Body of pancreas (tissue), 4 donors: ENCODE data around the gene STX3. TPM values are rescaled to one million over a fixed set of nuclear protein-coding genes. Genes with fewer than 3 reads are reported as not detected.
"Not testable (repeated sequence)": the region's sequence is repeated elsewhere in the genome, so short reads cannot be mapped to it uniquely, and the experiment has no call there.

Experiments
- ATAC-seq: fragments of 150-250 bp; one replicate; pipeline ENCODE4 v1.9.1; 2016
- DNase-seq, 4 donors: peaks; one replicate each; pipeline ENCODE4 v3.0.0-alpha.2; 2019
- H3K27ac ChIP-seq, 4 donors: fragments of 200-600 bp; sonication (generic); 1 replicate in 3 of 4; 2 replicates in 1 of 4; pipeline versions ENCODE4 v1.5.1 to v1.6.1; 2016 to 2019; ENCODE audit warnings: mild to moderate bottlenecking in 1 of 4, mixed read lengths in 1 of 4, moderate library complexity in 1 of 4
- H3K27me3 ChIP-seq, 2 donors: fragments of 200-600 bp; sonication (generic); one replicate each; pipeline ENCODE4 v1.6.0; 2016; ENCODE audit warnings: mild to moderate bottlenecking in 1 of 2
- H3K36me3 ChIP-seq, 2 donors: fragments of 200-600 bp; sonication (generic); replicated peaks in 1 of 2; 2 replicates each; pipeline ENCODE4 v1.5.1; 2016; ENCODE audit warnings: low read depth in 2 of 2; ENCODE audit not compliant: insufficient read depth in 1 of 2
- H3K4me1 ChIP-seq: fragments of 200-600 bp; sonication (generic); one replicate; pipeline ENCODE4 v1.6.0; 2016
- H3K4me3 ChIP-seq, 2 donors: fragments of 200-600 bp; sonication (generic); 1 replicate in 1 of 2; 2 replicates in 1 of 2; pipeline ENCODE4 v1.5.1; 2016 to 2019
- H3K9me3 ChIP-seq, 3 donors: fragments of 200-600 bp; sonication (generic); 1 replicate in 2 of 3; 2 replicates in 1 of 3; pipeline ENCODE4 v1.5.1; 2016
- POLR2A ChIP-seq, 3 donors: fragments of 450-650 bp; IDR thresholded peaks; one replicate each; pipeline ENCODE4 v1.6.1; 2016; ENCODE audit warnings: antibody characterized with exemption in 3 of 3, mild to moderate bottlenecking in 2 of 3
- WGBS, 2 donors: methylation state at CpG; one replicate each; pipeline ENCODE4 v1.1.5; 2017; 5-methylcytosine and 5-hydroxymethylcytosine counted together
- intact Hi-C: fragments of 100-400 bp; cut with DNase I; formaldehyde crosslinking; loops from one replicate; pipeline ENCODE4 v1.15.1; 2023
- total RNA-seq, 2 donors: library from RNA; depleted of rRNA; stranded (reverse); fragments of >200 nt; gene quantifications; one replicate each; pipeline ENCODE4 v1.1.0, GENCODE V29; 2016
- TF ChIP-seq, protein P1 (sequence below), 7 experiments: fragments of 450-650 bp in 4 of 7; fragments of 200-600 bp in 3 of 7; sonication (generic) in 3 of 7; IDR thresholded peaks; one replicate each; pipeline ENCODE4 v1.5.1; 2016 to 2019; ENCODE audit warnings: antibody characterized with exemption in 7 of 7

STX3 gene
- total RNA-seq, 2 donors from 2014 or later, result 31.6 to 56.7 TPM

DNA sequence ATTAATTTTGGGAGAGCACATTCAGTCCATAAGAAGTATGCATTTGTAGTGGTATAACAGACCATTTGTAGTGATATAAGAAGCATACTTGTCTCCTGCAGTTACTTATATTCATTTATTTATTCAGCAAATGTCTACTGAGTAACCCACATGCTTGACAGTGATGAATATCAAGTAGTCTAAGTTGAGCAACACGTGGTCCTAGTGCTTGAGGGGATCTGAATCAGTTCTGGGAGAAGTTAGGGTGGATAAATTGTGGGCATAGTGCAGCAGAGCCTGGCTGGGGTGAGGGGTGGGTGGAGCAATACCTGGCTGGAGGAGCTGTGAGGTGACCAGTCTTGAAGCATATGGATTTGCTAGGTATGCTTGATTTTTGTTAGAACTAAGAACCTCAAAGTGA, 24.3 kb downstream of the STX3 start:
- DNase-seq (no peak), ATAC-seq (no peak)
- Histone ChIP-seq H3K9me3 (no peaks in the 10 kb centered on the region), H3K27me3 (no peaks in the 10 kb centered on the region), H3K4me1 (peaks cover 32% of the 10 kb centered on the region), H3K27ac (peak overlapping the region in 2 of 4 donors; percentile 20 to 76), H3K4me3 (no peak overlapping the region), H3K36me3 (peaks cover 0 to 2% of the 10 kb centered on the region in 2 donors)
- WGBS, 2 donors, result 32 to 40% methylated on average over 1 of the region's 1 CpG
- intact Hi-C loops, result no loop called here
- TF ChIP-seq, protein P1, sequence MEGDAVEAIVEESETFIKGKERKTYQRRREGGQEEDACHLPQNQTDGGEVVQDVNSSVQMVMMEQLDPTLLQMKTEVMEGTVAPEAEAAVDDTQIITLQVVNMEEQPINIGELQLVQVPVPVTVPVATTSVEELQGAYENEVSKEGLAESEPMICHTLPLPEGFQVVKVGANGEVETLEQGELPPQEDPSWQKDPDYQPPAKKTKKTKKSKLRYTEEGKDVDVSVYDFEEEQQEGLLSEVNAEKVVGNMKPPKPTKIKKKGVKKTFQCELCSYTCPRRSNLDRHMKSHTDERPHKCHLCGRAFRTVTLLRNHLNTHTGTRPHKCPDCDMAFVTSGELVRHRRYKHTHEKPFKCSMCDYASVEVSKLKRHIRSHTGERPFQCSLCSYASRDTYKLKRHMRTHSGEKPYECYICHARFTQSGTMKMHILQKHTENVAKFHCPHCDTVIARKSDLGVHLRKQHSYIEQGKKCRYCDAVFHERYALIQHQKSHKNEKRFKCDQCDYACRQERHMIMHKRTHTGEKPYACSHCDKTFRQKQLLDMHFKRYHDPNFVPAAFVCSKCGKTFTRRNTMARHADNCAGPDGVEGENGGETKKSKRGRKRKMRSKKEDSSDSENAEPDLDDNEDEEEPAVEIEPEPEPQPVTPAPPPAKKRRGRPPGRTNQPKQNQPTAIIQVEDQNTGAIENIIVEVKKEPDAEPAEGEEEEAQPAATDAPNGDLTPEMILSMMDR (IDR thresholded peaks at IDR 0.05), result no peak
- TF ChIP-seq POLR2A (IDR thresholded peaks at IDR 0.05), result no peak

DNA sequence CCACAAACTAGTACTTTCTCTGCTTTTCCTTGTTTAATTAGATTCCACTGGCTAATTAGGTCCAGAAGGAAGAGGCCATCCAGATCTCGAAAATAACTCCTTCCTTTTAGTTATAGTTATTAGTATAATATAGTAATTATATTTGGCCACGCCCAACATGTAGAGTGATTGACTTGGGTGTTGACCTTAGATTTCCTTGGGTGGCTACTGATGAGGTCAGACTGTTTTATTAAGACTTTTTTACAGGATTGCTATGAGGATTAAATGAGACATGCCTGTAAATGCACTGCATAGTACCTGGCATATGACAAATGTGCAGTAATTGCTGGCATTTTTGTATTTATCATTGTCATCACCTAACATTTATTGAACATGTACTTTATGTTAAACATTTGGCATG, 26.9 kb downstream of the STX3 start:
- Histone ChIP-seq H3K36me3 (no peaks in the 10 kb centered on the region), H3K27ac (no peak overlapping the region), H3K27me3 (no peaks in the 10 kb centered on the region), H3K4me3 (no peak overlapping the region), H3K9me3 (no peaks in the 10 kb centered on the region), H3K4me1 (peaks cover 29% of the 10 kb centered on the region)
- WGBS, 2 donors, result 76 to 96% methylated on average over 2 of the region's 2 CpGs
- intact Hi-C loops, result no loop called here
- no peak for DNase-seq
- no peak for ATAC-seq
- TF ChIP-seq, protein P1 (IDR thresholded peaks at IDR 0.05), result no peak

GRCh38 chr11:59783632-59784090, 28.5 kb downstream of the STX3 start:
- H3K4me3 ChIP-seq, result no peak overlapping the region
- no peak for DNase-seq
- H3K4me1 ChIP-seq, result peaks cover 27% of the 10 kb centered on the region
- no peak overlapping the region for H3K27ac ChIP-seq
- H3K36me3 ChIP-seq, result peaks cover 0 to 2% of the 10 kb centered on the region in 2 donors
- intact Hi-C loops, result no loop called here
- 83 to 89% methylated on average over 4 of the region's 4 CpGs for WGBS, 2 donors
- no peak for ATAC-seq
- H3K27me3 ChIP-seq, result no peaks in the 10 kb centered on the region
- no peak for TF ChIP-seq POLR2A (IDR thresholded peaks at IDR 0.05)
- H3K9me3 ChIP-seq, result no peaks in the 10 kb centered on the region

- H3K4me3 ChIP-seq, H3K36me3 ChIP-seq, intact Hi-C loops, DNase-seq, H3K27me3 ChIP-seq, H3K27ac ChIP-seq, ATAC-seq, H3K9me3 ChIP-seq: not testable (repeated sequence)
- WGBS, 2 donors, result 90 to 96% methylated on average over 5 of the region's 5 CpGs
- peaks cover 27% of the 10 kb centered on the region for H3K4me1 ChIP-seq
Measured at GRCh38 chr11:59784441-59784840, 29.3 kb downstream of the STX3 start.

DNA sequence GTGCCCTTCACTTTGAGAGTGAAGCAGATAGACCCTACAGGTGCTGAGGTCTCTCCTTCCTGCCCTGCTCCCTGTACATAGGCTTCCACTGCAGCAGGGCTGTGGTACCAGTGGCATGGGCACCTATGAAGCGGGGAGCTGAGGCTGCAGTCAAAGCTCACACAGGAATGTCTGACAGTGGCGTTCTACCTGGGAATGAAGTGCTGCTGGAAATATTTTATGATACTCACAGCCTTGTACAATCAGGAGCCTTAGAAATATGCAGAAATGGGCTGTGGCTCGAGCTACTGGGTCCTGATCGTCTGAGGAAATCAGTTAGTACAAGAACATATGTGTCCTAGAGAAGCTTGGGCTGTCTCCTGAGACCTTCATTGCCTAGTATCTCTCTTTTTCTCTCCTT, 30.6 kb downstream of the STX3 start:
- Histone ChIP-seq H3K4me3 (no peak overlapping the region), H3K27me3 (no peaks in the 10 kb centered on the region), H3K36me3 (peaks cover 0 to 7% of the 10 kb centered on the region in 2 donors), H3K27ac (no peak overlapping the region), H3K4me1 (peaks cover 27% of the 10 kb centered on the region), H3K9me3 (no peaks in the 10 kb centered on the region)
- DNase-seq (no peak), ATAC-seq (no peak)
- intact Hi-C loops, result no loop called here
- TF ChIP-seq, protein P1 (IDR thresholded peaks at IDR 0.05), result no peak
- no peak for TF ChIP-seq POLR2A (IDR thresholded peaks at IDR 0.05)
- 93 to 97% methylated on average over 4 of the region's 4 CpGs for WGBS, 2 donors

DNA sequence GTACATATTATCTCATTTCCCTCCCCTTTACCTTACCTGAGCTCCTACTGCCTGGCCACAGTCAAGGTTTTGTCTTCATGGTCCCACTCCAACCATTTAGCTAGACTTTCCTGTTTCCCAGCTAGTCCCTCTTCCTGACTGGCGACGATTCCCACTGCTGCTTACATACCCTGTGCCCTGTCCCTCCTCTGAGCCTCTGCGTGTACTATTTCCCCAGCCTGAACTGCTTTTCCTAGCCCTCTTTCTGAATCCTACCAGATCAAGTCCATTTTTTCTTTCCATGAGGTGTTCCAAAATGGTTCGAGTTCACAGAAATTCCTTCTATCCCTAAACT, 32.0 kb downstream of the STX3 start:
- DNase-seq (no peak), ATAC-seq (no peak)
- intact Hi-C loops, result no loop called here
- WGBS, 2 donors, result 69 to 72% methylated on average over 4 of the region's 4 CpGs
- H3K4me3 ChIP-seq, result no peak overlapping the region
- peaks cover 0 to 10% of the 10 kb centered on the region in 2 donors for H3K36me3 ChIP-seq
- H3K4me1 ChIP-seq, result peaks cover 27% of the 10 kb centered on the region
- no peaks in the 10 kb centered on the region for H3K27me3 ChIP-seq
- H3K27ac ChIP-seq, result peak overlapping the region; percentile 64 to 77 (median 70)
- H3K9me3 ChIP-seq, result no peaks in the 10 kb centered on the region
- no peak for TF ChIP-seq POLR2A (IDR thresholded peaks at IDR 0.05)
- TF ChIP-seq, protein P1 (IDR thresholded peaks at IDR 0.05), result no peak
